ENCODE measurements around the gene SMPX.

The SMPX gene

DNA sequence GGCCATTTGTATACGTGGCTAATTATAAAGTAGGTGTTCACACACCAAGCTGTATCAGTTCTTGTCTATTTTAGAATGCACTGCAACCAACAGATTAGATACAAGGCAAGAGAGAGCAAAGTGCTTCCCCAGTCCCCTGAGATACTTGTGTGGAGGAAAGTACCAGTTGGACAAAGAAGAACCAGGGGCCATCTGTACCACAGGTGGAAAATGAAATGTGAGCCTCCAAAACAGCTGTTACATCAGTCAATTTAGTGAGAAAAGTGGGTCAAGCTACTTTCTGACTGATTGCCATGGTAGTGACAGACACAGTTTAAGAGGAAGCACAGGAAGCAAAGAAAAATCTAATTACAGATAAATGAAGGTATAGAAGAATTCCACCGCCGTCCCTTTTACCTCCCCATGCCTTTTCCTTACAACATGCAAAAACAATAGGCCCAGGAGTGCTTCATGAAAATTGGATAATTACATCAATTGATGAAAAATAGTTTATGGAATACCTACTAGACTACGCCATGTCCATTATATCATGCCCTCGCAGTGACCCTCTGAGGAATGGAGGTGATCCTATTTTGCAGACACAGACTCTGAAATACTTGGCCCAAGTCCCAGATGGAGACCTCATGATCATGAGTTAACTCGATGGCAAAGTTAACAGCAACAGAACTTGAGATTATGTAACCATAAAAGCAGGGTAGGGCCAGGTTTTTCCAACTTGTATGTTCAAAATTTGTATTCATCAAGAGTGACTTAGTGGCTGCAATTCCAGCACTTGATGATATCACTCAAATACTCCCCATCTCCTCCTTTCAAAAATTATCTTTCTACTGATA lies 15.8 kb downstream of the SMPX start:
- DNase-seq: peak; percentile 21

GRCh38 chrX:21741364-21741763 lies 16.6 kb downstream of the SMPX start:
- no peak for DNase-seq

DNA sequence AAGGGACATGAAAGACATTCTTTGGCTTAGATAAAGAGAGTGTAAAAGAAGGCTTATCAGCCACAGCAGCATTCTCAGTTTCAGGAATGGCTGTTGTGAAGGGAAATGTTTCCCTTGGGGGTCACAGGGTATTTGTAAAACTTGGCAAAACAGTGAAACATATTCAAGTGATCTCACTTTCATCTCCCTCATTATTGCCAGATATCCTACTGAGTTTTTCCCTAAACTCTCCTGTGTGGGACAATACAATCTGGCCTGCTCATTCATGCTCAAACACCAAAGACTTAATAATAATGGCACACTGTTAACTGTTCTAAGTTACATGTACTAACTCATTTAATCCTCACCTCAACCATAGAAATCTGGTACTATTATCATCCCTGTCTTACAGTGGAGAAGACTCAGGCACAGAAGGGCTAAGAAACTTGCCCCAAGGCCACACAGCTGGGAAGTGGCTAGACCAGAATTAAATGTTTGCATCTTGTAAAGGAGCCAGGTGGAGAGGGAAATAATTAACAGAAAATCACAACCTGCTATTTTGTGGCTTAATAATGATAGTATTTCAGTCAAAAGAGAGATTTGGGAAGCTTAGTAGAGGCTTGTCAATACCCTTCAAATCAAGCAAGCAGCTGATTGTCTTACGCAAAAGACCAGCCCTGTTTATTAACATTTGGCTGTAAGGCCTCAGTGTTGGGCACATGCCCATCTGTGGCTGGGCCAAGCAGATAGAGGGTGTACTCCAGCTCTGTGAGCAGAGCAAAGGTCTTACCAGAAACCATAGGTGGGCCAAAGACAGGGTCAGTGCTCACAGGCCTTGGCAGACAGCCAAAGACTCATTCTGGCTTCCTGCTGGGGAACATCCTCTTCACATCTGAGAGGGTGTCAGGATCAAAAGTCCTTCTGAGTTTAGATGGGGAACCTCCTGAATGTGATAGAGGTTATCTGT lies 17.3 kb downstream of the SMPX start:
- DNase-seq: no peak

DNA sequence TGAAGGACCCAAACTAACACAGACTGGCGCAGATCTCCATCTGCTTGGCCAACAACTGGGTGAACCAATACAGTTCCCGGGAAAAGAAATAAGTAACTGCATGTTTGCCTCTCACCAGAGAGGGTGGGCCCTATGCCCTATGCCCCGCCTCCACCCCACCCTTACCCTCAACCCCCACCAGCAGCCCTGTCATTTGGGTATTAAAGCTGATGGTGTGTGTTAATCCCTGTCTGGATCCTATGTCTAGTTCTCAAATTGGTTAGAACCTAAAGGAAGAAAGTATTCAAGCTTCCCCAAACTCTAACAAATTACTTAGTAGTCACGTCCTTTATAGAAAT lies 19.0 kb downstream of the SMPX start:
- DNase-seq: no peak

- DNase-seq: peak; percentile 33
Measured at GRCh38 chrX:21738210-21738949, 19.5 kb downstream of the SMPX start.

GRCh38 chrX:21735768-21736127 lies 22.2 kb downstream of the SMPX start:
- DNase-seq: no peak

DNA sequence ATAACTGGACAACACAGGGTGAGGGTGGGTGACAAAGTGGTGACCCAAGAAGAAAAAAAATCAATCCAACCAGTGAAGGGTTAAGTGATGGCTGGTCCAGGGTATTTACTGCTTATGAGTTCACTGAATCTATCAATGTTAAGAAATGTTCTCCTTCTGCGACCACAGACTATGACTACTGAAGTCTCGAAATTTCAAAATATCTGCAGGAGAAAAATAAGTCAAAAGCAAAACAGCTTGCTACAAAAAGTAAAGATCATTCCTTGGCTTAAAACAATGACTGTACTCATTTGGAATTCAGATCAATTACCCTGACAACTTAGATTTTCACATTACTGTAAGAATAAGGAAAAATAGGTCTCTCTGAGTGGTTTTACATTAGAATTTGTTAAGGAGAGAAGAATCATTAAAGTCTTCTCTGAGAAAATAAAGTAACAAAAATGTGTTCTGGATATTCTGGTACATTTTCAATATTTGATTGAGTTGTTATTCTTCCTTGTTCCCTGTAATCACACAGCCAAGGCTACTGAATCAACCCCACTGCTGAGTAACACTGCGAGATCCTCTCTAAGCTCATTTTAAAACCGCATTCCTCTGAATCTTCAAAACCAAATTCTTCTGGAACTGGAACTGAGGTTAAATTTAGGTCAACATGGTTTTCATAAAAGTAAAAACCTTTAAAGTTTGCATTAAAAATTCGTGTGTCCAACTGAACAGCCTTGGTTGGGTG lies 22.7 kb downstream of the SMPX start:
- peak; percentile 74 for DNase-seq

GRCh38 chrX:21734175-21734574 lies 23.7 kb downstream of the SMPX start:
- DNase-seq: no peak

DNA sequence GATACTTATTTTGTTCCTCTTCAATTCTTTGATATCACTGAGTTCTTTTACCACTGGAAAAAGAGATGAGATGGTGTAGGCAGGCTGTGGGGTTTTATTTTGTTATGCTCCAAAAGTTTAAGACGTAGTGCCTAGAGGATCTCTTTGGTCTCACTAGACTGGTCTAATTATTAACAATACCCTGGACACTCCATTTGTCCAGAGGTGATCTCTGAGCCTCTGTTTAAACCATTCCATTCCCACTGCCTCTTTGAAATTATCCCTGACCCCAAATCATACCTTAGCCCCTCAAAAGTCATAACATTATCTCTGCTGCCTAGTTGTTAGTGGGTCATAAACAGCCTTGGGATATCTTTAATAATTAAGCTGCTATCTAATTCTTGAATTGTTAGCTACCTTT lies 24.2 kb downstream of the SMPX start:
- no peak for DNase-seq

DNA sequence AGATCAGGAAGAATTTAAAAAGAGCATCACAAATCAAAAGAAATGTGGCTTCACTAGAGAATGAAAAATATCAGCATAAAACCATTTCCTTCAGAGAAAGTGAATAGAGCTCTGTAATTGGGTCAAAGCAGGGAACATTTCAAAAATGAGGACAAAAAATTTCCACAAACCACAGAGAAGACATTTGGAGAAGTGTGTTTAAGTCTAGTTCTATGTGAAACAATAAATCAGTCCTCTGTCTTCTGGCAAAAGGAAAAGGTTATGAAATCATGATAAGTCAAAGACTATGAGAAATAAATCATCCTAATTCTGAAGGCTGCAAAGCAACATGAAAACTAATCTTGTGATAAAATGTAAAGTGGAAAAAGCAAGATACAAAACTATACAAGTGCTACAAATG lies 27.9 kb downstream of the SMPX start:
- DNase-seq: peak; percentile 55

- no peak for DNase-seq
Measured at GRCh38 chrX:21728276-21728968, 29.5 kb downstream of the SMPX start.

GRCh38 chrX:21725916-21726315 lies 32.0 kb downstream of the SMPX start:
- DNase-seq: no peak

GRCh38 chrX:21725496-21725895 lies 32.4 kb downstream of the SMPX start:
- DNase-seq: peak; percentile 50

GRCh38 chrX:21723814-21724213 lies 34.1 kb downstream of the SMPX start:
- no peak for DNase-seq

DNA sequence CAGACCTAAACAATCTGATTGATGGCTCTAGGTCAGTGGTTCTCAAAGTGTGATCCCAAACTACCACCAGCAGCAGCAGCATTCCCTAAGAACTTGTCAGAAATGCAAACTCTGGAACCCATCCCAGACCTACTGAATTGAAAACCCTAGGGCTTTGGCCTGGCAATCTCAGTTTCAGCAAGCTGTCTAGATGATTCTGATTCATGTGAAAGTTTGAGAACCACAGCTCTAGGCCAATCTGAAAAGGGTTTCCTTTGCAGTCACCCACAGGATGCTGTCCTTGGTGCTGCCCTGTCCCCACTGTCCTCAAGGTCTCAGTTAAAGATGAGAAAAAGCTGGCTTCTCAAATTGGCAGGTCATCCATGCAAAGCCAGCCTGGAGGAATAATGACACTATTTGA lies 34.8 kb downstream of the SMPX start:
- peak; percentile 51 for DNase-seq

DNA sequence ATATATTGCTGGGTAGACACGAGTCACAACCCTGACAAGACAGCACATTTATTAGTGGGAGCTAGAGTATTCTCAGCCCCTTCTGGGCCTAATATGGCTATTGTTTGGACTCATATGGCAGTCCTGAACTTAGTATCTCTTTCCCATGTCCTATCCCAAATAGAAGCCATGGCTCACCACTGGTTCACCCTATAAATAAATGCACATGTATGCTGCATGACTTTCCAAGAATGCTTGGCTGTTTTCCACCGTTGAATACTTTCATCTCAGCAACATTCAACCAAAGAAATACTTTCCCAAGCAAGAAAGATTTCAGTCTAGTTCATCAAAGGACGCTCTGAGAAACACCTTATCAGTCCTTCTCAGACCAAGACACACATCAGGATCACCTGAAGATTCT lies 36.7 kb downstream of the SMPX start:
- peak; percentile 56 for DNase-seq

GRCh38 chrX:21718575-21718974 lies 39.3 kb downstream of the SMPX start:
- no peak for DNase-seq

- DNase-seq: no peak
Measured at GRCh38 chrX:21717802-21718201, 40.1 kb downstream of the SMPX start.

DNA sequence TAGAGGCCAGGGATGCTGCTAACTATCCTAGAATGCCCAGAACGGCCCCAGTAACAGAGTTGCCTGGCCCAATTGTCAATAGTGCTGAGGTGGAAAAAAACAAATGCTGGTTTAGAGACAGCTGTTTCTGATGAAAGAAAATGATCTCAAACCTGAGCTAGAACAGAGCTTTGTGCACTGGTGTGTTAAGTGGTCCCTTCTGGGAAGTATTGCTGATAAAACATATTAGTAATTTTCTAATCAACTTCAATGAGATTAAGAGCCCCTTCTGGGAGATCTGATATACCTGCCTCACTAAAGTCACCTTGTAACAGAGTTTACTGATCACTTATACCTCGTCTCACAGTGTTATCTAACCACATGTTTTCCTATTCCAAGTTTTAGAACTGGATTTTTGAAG lies 42.1 kb downstream of the SMPX start:
- DNase-seq: no peak

DNA sequence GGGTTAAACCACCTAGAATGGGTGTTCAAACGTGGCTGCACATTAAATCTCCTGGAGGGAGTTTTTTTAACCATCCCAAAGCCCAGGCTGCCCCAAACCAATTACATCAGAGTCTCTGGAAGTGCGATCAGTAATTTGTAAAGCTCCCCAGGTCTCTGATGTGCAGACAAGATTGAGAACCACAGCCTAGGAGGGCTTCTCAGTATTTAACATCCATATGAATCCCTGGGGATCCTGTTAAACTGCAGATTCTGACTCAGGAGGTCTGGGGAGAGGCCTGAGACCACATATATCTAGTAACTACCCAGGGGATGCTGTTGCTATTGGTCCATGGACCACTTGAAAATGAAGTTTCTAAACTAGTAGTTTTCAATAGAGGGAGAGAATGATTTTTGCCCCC lies 42.6 kb downstream of the SMPX start:
- DNase-seq: no peak

DNA sequence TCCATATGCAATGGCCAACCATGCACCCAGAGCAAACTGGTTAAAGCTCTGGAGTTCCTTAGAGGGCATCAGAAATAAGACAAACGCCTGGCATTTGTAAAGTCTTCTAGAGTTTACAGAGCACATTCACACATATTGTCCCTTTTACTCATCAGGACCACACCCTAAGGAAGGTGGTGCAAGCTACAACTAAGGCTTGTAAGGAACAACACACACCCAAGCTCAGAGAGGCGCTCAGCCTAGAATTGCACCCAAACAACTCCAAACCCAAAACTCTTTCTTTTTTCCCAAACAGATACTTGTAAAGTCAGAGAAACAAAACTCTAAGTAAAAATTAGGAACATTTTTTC lies 46.1 kb downstream of the SMPX start:
- no peak for DNase-seq

- peak; percentile 10 for DNase-seq
Measured at GRCh38 chrX:21711129-21711847, 46.6 kb downstream of the SMPX start.

All from fibroblast of skin of right biceps (primary cell).